ENCODE data around the gene C4orf33.
A peak's percentile ranks its signal among the peaks of the same experiment; 100 is the strongest.

Gene C4orf33

DNA sequence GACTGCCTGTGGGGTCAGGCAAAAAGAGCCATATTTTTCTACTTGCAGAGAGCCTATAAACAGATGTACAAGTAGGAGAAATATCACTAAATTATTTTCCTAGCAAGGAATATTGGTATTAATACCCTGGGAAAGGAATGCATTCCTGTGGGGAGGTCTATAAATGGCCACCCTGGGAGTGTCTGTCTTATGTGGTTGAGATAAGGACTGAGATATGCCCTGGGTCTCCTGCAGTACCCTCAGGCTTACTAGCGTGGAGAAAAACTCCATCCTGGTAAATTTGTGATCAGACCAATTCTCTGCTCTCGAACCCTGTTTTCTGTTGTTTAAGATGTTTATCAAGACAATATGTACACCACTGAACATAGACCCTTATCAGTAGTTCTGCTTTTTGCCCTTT is 35.4 kb downstream of the C4orf33 start:
- DNase-seq = no peak

DNA sequence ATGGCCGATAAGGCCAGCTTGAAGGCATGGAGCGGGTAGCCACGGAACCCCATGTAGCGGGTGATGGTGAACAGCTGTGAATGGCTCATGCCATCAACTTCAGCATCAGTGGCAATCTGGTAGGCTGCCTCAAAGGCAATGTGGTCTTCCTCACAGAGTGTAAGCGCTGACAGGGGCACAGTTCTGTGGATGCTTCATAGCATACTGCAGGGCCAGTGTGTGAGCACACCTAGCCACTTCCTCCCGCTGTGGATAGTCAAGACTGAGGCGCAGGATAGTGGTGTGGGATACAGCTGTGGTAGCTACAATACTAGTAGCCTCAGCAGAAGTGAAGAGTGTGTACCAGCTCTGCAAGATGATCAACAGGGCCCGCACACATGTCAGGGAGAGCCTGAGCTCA is 40.5 kb downstream of the C4orf33 start:
- no peak for DNase-seq

DNA sequence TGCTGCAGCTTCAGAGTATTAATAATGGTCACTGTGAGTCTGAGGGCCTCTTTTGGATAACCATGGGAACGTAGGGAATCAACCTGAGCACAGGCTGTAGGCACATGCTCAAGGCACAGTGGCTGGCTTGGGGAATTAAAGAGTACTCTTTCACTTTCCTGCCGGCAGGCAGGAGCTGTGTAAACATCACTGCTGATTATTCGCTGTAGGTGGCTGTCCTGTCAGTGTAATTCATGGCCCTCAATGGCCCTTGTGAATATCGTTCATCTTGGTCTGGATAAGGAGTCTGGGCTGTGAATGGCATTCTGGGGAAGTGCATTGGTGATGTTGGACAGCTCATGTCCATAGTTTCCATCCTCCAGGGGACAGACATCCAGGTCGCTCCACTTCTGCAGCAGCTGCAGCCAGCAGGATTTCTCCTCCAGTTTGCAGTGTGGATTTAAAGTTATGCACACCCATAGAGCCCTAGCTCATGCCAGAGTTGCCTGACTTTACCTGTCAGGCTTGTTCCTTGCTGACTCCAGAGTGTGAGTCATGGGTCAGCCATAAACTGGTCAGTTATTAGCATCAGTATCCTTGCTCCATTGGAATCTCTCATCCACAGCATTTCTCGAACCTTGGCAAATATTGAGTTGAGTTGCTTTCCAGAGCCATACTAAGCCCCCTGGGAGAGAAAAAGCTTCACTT is 43.0 kb downstream of the C4orf33 start:
- DNase-seq = peak; percentile 27 to 71

DNA sequence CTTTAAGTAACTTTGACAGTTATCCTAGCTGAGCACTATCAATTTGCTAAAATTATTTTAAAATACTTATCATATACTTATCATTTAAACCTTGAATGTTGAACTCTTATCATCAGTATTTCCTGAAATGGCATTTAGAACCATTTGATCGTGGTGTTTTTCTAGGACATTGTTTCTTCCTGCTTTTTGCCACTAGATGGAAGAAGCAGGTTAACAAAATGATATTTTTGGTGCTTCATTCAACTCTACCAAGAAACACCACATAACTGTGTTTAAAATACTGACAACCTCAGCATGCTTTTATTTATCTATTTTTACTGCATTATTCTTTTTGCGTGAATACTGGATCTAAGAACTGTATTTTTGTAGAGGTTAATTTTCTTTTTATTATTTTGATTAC is 44.6 kb downstream of the C4orf33 start:
- peak in 1 of 2 experiments; percentile 7 for DNase-seq

GRCh38 chr4:129143359-129143758 is 47.4 kb downstream of the C4orf33 start:
- no peak for DNase-seq

DNA sequence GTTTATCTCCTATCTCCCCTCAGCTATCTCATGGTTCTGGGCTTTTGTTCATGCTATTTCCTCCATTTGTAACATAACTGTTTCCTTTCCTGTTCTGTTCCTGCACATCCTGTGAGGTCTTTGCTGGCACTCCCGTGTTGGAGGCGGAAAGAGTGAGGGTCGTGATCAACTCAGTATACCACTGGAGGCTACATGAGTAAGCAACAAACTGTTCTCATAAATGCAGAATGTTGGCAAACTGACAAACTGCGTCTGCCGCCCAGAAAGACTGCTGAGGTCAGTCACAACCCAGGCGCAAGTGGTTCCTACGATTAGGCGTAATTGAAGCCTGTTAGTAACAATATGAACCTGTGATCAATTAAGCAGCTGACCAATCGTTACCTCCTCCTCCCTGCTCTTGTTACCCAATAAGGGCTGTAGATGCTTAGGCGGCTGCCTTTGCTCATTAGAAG is 48.8 kb downstream of the C4orf33 start:
- DNase-seq = no peak

DNA sequence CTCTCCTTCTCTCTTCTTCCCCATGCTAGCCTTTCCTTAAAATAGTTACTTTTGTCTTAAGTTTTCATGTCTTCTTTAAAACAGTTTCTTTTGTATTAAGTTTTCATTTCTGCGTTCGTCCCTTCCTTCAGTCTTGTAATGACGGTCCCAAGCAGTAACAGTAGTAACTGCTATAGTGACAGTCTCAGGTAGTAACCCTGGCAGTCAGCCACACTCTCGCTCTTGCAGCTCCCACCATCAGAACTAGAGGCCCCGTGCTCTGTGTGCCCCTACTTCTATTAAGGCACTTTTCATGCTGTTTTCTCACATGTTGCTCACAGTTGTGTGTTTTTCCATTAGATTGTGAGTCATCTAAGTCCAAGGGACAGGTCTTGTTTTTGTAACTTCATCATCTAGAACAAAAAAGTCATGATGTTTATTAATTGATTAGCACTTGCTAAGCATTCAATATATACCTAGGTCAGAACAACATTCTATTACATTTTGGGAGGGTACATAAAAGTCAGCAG is 49.3 kb downstream of the C4orf33 start:
- no peak for DNase-seq

DNA sequence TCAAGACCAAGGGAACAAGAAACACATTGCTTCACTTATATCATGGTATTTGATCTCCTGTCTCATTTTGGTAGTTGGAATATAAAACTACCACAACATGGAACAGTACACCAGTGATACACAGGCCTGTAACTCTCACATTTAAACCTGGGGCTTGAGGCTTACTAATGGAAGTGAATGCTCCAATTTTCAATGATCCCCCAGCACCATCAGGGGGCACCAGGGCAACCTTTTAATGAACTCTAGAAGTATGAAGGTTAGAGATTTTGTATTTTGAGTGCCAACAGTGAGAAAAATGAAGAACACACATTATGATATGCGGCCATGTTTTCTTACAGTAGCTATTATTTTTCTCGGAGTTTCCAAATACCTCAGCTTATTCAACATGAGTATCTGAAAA is 50.7 kb downstream of the C4orf33 start:
- no peak for DNase-seq

- DNase-seq = no peak
These were observed 52.9 kb downstream of the C4orf33 start for GRCh38 chr4:129148892-129149291.

- DNase-seq = no peak
These were observed 54.0 kb downstream of the C4orf33 start for GRCh38 chr4:129149906-129150305.

- DNase-seq = no peak
These were observed 56.4 kb downstream of the C4orf33 start for GRCh38 chr4:129152350-129152749.

DNA sequence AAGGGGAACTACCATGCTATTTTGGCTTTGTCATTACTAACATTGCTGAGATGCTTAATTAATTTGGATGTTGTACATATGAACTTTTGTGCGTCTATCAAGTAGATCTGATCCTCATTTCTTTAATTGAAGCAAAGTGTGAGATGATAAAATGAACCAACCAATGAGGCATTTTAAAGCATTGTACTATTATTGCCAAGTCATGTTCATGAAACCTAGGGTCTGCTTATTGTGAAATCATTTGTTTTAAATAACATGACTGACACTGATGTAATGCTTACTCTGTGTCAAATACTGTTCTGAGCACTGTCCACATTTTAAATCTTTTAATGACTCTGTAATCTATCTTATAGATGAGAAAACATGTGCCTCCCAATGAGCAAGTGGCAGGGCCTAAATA is 57.7 kb downstream of the C4orf33 start:
- DNase-seq = no peak

DNA sequence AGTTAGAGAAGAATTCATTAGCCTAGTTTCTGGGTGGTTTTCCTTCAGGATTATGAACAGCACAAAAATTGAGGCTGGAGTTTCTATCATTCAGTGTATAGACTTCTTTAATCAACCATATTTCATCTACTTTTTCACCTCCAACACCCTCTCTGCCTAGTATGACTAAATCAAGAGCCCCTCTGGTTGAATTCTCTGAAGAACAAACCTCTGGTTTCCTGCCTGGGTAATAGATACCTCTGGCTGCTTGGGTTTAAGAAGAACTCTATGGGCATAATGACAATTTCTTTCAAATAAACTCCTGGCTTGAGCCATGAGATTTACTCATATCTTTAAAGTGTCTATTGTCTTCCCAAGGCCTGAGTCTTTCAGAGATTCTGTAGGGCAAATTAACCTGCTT is 66.5 kb downstream of the C4orf33 start:
- no peak for DNase-seq

DNA sequence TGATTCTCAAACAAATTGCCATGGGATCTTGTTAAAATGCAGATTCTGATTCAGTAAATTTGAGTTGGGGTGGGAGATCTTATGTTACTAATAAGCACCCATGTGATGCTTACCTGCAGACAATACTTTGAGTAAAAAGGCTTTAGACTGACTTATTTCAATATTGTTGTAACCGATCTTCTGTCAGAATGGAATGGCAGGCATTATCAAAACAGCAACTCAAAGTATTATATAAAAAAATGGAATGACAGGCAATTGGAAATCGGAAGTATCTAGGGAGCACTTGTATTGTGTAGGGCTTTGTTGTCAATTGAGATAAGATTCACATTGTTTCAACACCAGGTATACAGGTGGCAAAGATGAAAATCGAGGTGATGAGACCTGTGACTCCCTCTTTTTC is 67.5 kb downstream of the C4orf33 start:
- no peak for DNase-seq

GRCh38 chr4:129164243-129164642 is 68.3 kb downstream of the C4orf33 start:
- no peak for DNase-seq

Measured in NCI-H2081 (cell line).